ENCODE measurements around the gene LOX. TPM values are rescaled to one million over a fixed set of nuclear protein-coding genes. Genes with fewer than 3 reads are reported as not detected.

Gene LOX
- total RNA-seq, 2 experiments from 2014 or later: not detected

DNA sequence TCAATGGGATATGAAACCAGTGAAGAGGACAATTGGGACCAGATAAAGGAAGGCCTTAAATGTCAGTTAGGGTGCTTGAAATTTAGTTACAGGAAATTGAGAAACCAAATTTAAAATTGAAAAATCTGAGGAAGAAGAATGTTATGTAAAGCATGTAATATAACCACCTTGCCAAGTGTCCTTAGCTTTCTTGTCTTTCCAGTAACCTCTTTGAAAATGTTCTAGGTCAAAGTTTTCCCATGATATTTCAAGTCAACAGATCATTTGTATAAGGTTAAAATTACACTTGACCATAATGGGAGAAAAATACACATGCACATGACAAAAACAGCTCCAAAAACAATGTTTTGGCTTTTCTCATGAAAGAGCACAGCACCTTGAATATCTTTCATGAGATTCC is 21.1 kb downstream of the LOX start:
- CTCF ChIA-PET: no interaction called here
- POLR2A ChIA-PET: interaction anchor here (0.7 kb wide), 1 partner anchor 197 kb away, joined by 3 read pairs; no protein-coding TSS in a partner anchor
- no peak overlapping the region for H3K27ac Mint-ChIP-seq
- TF ChIP-seq CTCF (IDR thresholded peaks at IDR 0.05): no peak
- DNase-seq: no peak
- no peak overlapping the region for H3K4me3 Mint-ChIP-seq
- peaks cover 13% of the 10 kb centered on the region for H3K36me3 Mint-ChIP-seq (ENCODE audit: low read depth)
- no peaks in the 10 kb centered on the region for H3K9me3 Mint-ChIP-seq
- ATAC-seq: no peak
- no peaks in the 10 kb centered on the region for H3K4me1 Mint-ChIP-seq (ENCODE audit: low read depth)
- no peaks in the 10 kb centered on the region for H3K27me3 Mint-ChIP-seq
- intact Hi-C loops (cut with micrococcal nuclease): no loop called here

- intact Hi-C loops (cut with micrococcal nuclease): no loop called here
- no peak for DNase-seq
- no peaks in the 10 kb centered on the region for H3K27me3 Mint-ChIP-seq
- H3K36me3 Mint-ChIP-seq (ENCODE audit: low read depth): peaks cover 16% of the 10 kb centered on the region
- no peak for TF ChIP-seq CTCF (IDR thresholded peaks at IDR 0.05)
- ChIA-PET CTCF (interaction anchor here (0.8 kb wide), 1 partner anchor 22 kb away, joined by 3 read pairs; no protein-coding TSS in a partner anchor), POLR2A (no interaction called here)
- H3K4me1 Mint-ChIP-seq (ENCODE audit: low read depth): no peaks in the 10 kb centered on the region
- no peaks in the 10 kb centered on the region for H3K9me3 Mint-ChIP-seq
- no peak overlapping the region for H3K27ac Mint-ChIP-seq
- no peak overlapping the region for H3K4me3 Mint-ChIP-seq
- ATAC-seq: no peak
Observed at GRCh38 chr5:122054266-122054665, 23.8 kb downstream of the LOX start.

DNA sequence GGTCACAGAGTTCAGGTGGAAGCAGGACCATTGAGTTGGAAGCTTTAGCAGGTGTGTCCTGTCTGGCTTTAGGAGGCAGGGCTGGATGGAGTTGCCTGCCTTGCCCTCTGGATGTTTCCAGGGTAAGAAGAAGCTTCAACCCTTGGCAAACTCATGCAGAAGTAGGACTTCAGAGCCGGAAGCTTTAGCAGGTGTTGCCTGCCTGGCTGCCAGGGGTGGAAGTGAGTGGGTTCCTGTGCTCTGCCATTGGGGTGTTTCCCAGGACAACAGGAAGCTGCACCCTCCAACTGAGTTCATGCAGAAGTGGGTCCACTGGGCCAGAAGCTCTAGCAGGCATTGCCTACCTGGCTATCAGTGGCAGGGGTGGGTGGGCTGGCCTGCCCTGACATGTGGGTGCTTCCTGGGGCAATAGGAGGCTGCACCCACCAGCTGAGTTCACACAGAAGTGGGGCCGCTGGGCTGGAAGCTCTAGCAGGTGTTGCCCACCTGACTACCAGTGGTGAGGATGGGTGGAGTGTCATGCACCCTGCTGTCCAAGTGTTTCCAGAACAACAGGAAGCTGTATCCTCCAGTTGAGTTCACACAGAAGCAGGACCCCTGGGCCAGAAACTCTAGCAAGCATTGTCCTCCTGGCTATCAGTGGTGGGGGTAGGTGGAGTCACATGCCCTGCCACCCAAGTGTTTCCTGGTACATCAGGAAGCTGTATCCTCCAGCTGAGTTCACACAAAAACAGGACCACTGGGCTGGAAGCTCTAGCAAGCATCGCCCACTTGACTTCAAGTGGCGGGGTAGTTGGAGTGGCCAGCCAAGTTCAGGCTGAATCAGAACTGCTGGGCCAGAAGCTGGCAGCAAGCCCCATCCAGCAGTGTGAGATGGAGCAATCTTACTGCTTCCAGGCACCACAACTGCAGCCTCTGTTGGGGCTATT is 24.6 kb downstream of the LOX start:
- Mint-ChIP-seq H3K27me3 (no peaks in the 10 kb centered on the region), H3K4me1 (ENCODE audit: low read depth) (no peaks in the 10 kb centered on the region), H3K27ac (no peak overlapping the region), H3K36me3 (ENCODE audit: low read depth) (peaks cover 22% of the 10 kb centered on the region), H3K9me3 (no peaks in the 10 kb centered on the region), H3K4me3 (no peak overlapping the region)
- POLR2A ChIA-PET: no interaction called here
- no peak for TF ChIP-seq CTCF (IDR thresholded peaks at IDR 0.05)
- intact Hi-C loops (cut with micrococcal nuclease): no loop called here
- DNase-seq: no peak
- ATAC-seq: no peak
- CTCF ChIA-PET: interaction anchor here (0.8 kb wide), 1 partner anchor 23 kb away, joined by 3 read pairs; no protein-coding TSS in a partner anchor

- Mint-ChIP-seq H3K4me3 (no peak overlapping the region), H3K9me3 (no peaks in the 10 kb centered on the region), H3K27ac (no peak overlapping the region), H3K36me3 (ENCODE audit: low read depth) (peaks cover 25% of the 10 kb centered on the region), H3K4me1 (ENCODE audit: low read depth) (no peaks in the 10 kb centered on the region), H3K27me3 (no peaks in the 10 kb centered on the region)
- no peak for TF ChIP-seq CTCF (IDR thresholded peaks at IDR 0.05)
- ATAC-seq (no peak), DNase-seq (no peak)
- ChIA-PET CTCF (no interaction called here), POLR2A (no interaction called here)
- intact Hi-C loops (cut with micrococcal nuclease): no loop called here
Observed at GRCh38 chr5:122051569-122051968, 26.5 kb downstream of the LOX start.

GRCh38 chr5:122050959-122051358 is 27.1 kb downstream of the LOX start:
- ATAC-seq: no peak
- ChIA-PET POLR2A (no interaction called here), CTCF (no interaction called here)
- Mint-ChIP-seq H3K9me3 (no peaks in the 10 kb centered on the region), H3K4me1 (ENCODE audit: low read depth) (no peaks in the 10 kb centered on the region), H3K4me3 (no peak overlapping the region), H3K27me3 (no peaks in the 10 kb centered on the region), H3K36me3 (ENCODE audit: low read depth) (peaks cover 28% of the 10 kb centered on the region), H3K27ac (no peak overlapping the region)
- no peak for DNase-seq
- no peak for TF ChIP-seq CTCF (IDR thresholded peaks at IDR 0.05)
- intact Hi-C loops (cut with micrococcal nuclease): no loop called here

Measured in activated CD8-positive, alpha-beta T cell treated with anti-CD3 and anti-CD28 coated beads for 36 hours (primary cell).